GM23338 (cell line): ENCODE results near the gene SLC15A1. TPM values are rescaled to one million over a fixed set of nuclear protein-coding genes. Genes with fewer than 3 reads are reported as not detected.

ENCODE experiments used
- ATAC-seq: fragments of 200-7000 bp; cut with Tn5 transposase; 3 replicates; pipeline ENCODE4 v1.9.1; 2020
- DNase-seq: peaks from one replicate; pipeline ENCODE4 v3.0.0-alpha.2; 2015; ENCODE audit warnings: low spot score
- H2AFZ ChIP-seq: fragments of 200-600 bp; sonication (generic); 2 replicates; pipeline ENCODE4 v1.8.0; 2016; ENCODE audit warnings: antibody characterized with exemption, mild to moderate bottlenecking, moderate library complexity
- H3F3A ChIP-seq: fragments of 200-600 bp; sonication (generic); replicated peaks from 2 replicates; pipeline ENCODE4 v1.8.0; 2017; ENCODE audit warnings: antibody characterized with exemption, mixed run types, low read depth
- H3K27ac ChIP-seq: fragments of 200-600 bp; sonication (generic); 2 replicates; pipeline ENCODE4 v1.6.1; 2016; ENCODE audit warnings: low read depth
- H3K27me3 ChIP-seq: fragments of 200-600 bp; sonication (generic); 2 replicates; pipeline ENCODE4 v1.8.0; 2016; ENCODE audit warnings: mild to moderate bottlenecking, mixed run types, moderate library complexity; ENCODE audit not compliant: insufficient read depth
- H3K36me3 ChIP-seq: fragments of 200-600 bp; sonication (generic); 2 replicates; pipeline ENCODE4 v1.8.0; 2016; ENCODE audit warnings: mild to moderate bottlenecking; ENCODE audit not compliant: insufficient read depth
- H3K4me1 ChIP-seq: fragments of 200-600 bp; sonication (generic); 2 replicates; pipeline ENCODE4 v1.8.0; 2016; ENCODE audit warnings: mild to moderate bottlenecking, moderate library complexity; ENCODE audit not compliant: insufficient read depth
- H3K4me2 ChIP-seq: fragments of 200-600 bp; sonication (generic); 2 replicates; pipeline ENCODE4 v1.7.1; 2017; ENCODE audit warnings: mixed run types
- H3K4me3 ChIP-seq: fragments of 200-600 bp; sonication (generic); 2 replicates; pipeline ENCODE4 v1.6.1; 2016; ENCODE audit warnings: mixed run types
- H3K79me2 ChIP-seq: fragments of 200-600 bp; sonication (generic); replicated peaks from 2 replicates; pipeline ENCODE4 v1.8.0; 2017; ENCODE audit warnings: mild to moderate bottlenecking; ENCODE audit not compliant: insufficient read depth
- H3K9me2 ChIP-seq: fragments of 200-600 bp; sonication (generic); 2 replicates; pipeline ENCODE4 v1.8.0; 2017; ENCODE audit not compliant: insufficient read depth
- H4K20me1 ChIP-seq: fragments of 200-600 bp; sonication (generic); replicated peaks from 2 replicates; pipeline ENCODE4 v1.8.0; 2017; ENCODE audit warnings: mild to moderate bottlenecking; ENCODE audit not compliant: insufficient read depth
- H3K27ac Mint-ChIP-seq: 2 replicates; pipeline ENCODE4 v1.8.0; 2020; ENCODE audit warnings: inconsistent platforms, mild to moderate bottlenecking, moderate library complexity, mixed read lengths
- H3K27me3 Mint-ChIP-seq: 3 replicates; pipeline ENCODE4 v1.8.0; 2022; ENCODE audit warnings: low read depth, mild to moderate bottlenecking, moderate library complexity, mixed read lengths, inconsistent platforms; ENCODE audit not compliant: insufficient read depth, poor library complexity
- H3K36me3 Mint-ChIP-seq: 3 replicates; pipeline ENCODE4 v1.8.0; 2021; ENCODE audit warnings: low read depth, mild to moderate bottlenecking, inconsistent platforms, moderate library complexity, mixed read lengths
- H3K4me1 Mint-ChIP-seq: 3 replicates; pipeline ENCODE4 v1.8.0; 2020; ENCODE audit warnings: mild to moderate bottlenecking, inconsistent platforms, mixed read lengths
- H3K4me3 Mint-ChIP-seq: 3 replicates; pipeline ENCODE4 v1.8.0; 2021; ENCODE audit warnings: moderate library complexity, mild to moderate bottlenecking, inconsistent platforms, mixed read lengths
- H3K9me3 Mint-ChIP-seq: 3 replicates; pipeline ENCODE4 v1.8.0; 2020; ENCODE audit warnings: moderate library complexity, mild to moderate bottlenecking, inconsistent platforms, mixed read lengths
- EZH2 ChIP-seq: fragments of 200-600 bp; sonication (generic); IDR thresholded peaks from one replicate; pipeline ENCODE4 v1.8.0; 2017; ENCODE audit warnings: antibody characterized with exemption, mild to moderate bottlenecking, low read depth; ENCODE audit not compliant: unreplicated experiment
- NANOG ChIP-seq: IDR thresholded peaks from 2 replicates; pipeline ENCODE4 v1.6.1; 2016; ENCODE audit warnings: antibody characterized with exemption, borderline replicate concordance
- POLR2AphosphoS5 ChIP-seq: IDR thresholded peaks from 2 replicates; pipeline ENCODE4 v1.6.1; 2016; ENCODE audit warnings: antibody characterized with exemption, low read depth
- STAT1 ChIP-seq: IDR thresholded peaks from one replicate; pipeline ENCODE4 v1.6.1; 2016; ENCODE audit warnings: antibody characterized with exemption; ENCODE audit not compliant: unreplicated experiment
- ZNF114 ChIP-seq: fragments of 250-450 bp; sonication (Bioruptor Pico); IDR thresholded peaks from 2 replicates; pipeline ENCODE4 v1.5.0; 2020; ENCODE audit warnings: mild to moderate bottlenecking, moderate library complexity
- ZNF331 ChIP-seq: fragments of 250-450 bp; sonication (Bioruptor Pico); IDR thresholded peaks from 2 replicates; pipeline ENCODE4 v1.5.0; 2020; ENCODE audit warnings: low read depth, mild to moderate bottlenecking, moderate library complexity
- polyA plus RNA-seq: library from polyadenylated mRNA; unstranded; fragments of >200 nt; fragmentation: Nextera tagmentation; extraction: Ambion mirVana; gene quantifications from 2 replicates; pipeline ENCODE4 v1.2.1, GENCODE V29; 2016
- total RNA-seq: library from RNA; depleted of rRNA; stranded (reverse); fragments of >200 nt; shearing (Covaris generic); gene quantifications from 2 replicates; pipeline ENCODE4 v1.2.3, GENCODE V29; 2014
- TF ChIP-seq, protein P1 (sequence below): IDR thresholded peaks from one replicate; pipeline ENCODE4 v1.6.1; 2018; ENCODE audit warnings: antibody characterized with exemption; ENCODE audit not compliant: unreplicated experiment
- TF ChIP-seq, protein P2 (sequence below): IDR thresholded peaks from 2 replicates; pipeline ENCODE4 v1.6.1; 2016; ENCODE audit warnings: antibody characterized with exemption

The SLC15A1 gene
- total and polyA plus RNA-seq, 2 experiments from 2014 or later, result 1.6 to 3.0 TPM

GRCh38 chr13:98722958-98723357 is 29.5 kb downstream of the SLC15A1 start:
- no peaks in the 10 kb centered on the region for H3K9me3 Mint-ChIP-seq
- no peaks in the 10 kb centered on the region for H3K36me3 Mint-ChIP-seq
- DNase-seq (no peak), ATAC-seq (no peak)
- H3K4me1 Mint-ChIP-seq, result no peaks in the 10 kb centered on the region
- Histone ChIP-seq H4K20me1 (no peaks in the 10 kb centered on the region), H3K27me3 (no peaks in the 10 kb centered on the region), H3K4me2 (no peak overlapping the region), H3K36me3 (no peaks in the 10 kb centered on the region), H3K4me1 (no peaks in the 10 kb centered on the region), H3K9me2 (peaks cover 6% of the 10 kb centered on the region; the same call in 1 of the 2 replicates), H3F3A (no peaks in the 10 kb centered on the region), H3K79me2 (no peaks in the 10 kb centered on the region), H3K4me3 (no peak overlapping the region), H2AFZ (no peak overlapping the region), H3K27ac (no peak overlapping the region)
- TF ChIP-seq EZH2, result no peak
- no peaks in the 10 kb centered on the region for H3K27me3 Mint-ChIP-seq
- no peak overlapping the region for H3K27ac Mint-ChIP-seq
- no peak overlapping the region for H3K4me3 Mint-ChIP-seq

GRCh38 chr13:98721825-98722510 is 30.5 kb downstream of the SLC15A1 start:
- no peaks in the 10 kb centered on the region for H3K79me2 ChIP-seq
- no peaks in the 10 kb centered on the region for H4K20me1 ChIP-seq
- TF ChIP-seq POLR2AphosphoS5 (no peak), STAT1 (no peak), EZH2 (no peak), ZNF114 (CRISPR knock-in tag) (no peak), ZNF331 (no peak), NANOG (no peak)
- TF ChIP-seq, protein P1, sequence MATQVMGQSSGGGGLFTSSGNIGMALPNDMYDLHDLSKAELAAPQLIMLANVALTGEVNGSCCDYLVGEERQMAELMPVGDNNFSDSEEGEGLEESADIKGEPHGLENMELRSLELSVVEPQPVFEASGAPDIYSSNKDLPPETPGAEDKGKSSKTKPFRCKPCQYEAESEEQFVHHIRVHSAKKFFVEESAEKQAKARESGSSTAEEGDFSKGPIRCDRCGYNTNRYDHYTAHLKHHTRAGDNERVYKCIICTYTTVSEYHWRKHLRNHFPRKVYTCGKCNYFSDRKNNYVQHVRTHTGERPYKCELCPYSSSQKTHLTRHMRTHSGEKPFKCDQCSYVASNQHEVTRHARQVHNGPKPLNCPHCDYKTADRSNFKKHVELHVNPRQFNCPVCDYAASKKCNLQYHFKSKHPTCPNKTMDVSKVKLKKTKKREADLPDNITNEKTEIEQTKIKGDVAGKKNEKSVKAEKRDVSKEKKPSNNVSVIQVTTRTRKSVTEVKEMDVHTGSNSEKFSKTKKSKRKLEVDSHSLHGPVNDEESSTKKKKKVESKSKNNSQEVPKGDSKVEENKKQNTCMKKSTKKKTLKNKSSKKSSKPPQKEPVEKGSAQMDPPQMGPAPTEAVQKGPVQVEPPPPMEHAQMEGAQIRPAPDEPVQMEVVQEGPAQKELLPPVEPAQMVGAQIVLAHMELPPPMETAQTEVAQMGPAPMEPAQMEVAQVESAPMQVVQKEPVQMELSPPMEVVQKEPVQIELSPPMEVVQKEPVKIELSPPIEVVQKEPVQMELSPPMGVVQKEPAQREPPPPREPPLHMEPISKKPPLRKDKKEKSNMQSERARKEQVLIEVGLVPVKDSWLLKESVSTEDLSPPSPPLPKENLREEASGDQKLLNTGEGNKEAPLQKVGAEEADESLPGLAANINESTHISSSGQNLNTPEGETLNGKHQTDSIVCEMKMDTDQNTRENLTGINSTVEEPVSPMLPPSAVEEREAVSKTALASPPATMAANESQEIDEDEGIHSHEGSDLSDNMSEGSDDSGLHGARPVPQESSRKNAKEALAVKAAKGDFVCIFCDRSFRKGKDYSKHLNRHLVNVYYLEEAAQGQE, result no peak
- TF ChIP-seq, protein P2, sequence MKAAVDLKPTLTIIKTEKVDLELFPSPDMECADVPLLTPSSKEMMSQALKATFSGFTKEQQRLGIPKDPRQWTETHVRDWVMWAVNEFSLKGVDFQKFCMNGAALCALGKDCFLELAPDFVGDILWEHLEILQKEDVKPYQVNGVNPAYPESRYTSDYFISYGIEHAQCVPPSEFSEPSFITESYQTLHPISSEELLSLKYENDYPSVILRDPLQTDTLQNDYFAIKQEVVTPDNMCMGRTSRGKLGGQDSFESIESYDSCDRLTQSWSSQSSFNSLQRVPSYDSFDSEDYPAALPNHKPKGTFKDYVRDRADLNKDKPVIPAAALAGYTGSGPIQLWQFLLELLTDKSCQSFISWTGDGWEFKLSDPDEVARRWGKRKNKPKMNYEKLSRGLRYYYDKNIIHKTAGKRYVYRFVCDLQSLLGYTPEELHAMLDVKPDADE, result no peak
- H3K4me1 Mint-ChIP-seq, result no peaks in the 10 kb centered on the region
- H3K4me3 Mint-ChIP-seq, result no peak overlapping the region
- H3F3A ChIP-seq, result no peaks in the 10 kb centered on the region
- H3K4me1 ChIP-seq, result no peaks in the 10 kb centered on the region
- H2AFZ ChIP-seq, result no peak overlapping the region
- H3K9me3 Mint-ChIP-seq, result no peaks in the 10 kb centered on the region
- H3K27ac Mint-ChIP-seq, result 0 out of 2 replicates have a peak overlapping the region, but pooled peaks have one; percentile 4
- no peak for DNase-seq
- no peak overlapping the region for H3K4me2 ChIP-seq
- peaks cover 6% of the 10 kb centered on the region; the same call in 1 of the 2 replicates for H3K9me2 ChIP-seq
- no peaks in the 10 kb centered on the region for H3K36me3 Mint-ChIP-seq
- no peaks in the 10 kb centered on the region for H3K27me3 Mint-ChIP-seq
- H3K36me3 ChIP-seq, result no peaks in the 10 kb centered on the region
- ATAC-seq, result no peak
- H3K27me3 ChIP-seq, result no peaks in the 10 kb centered on the region
- H3K4me3 ChIP-seq, result no peak overlapping the region
- H3K27ac ChIP-seq, result no peak overlapping the region
